Spleen (tissue), 7 donors: ENCODE results near the gene FBXO38.

Experiments
- POLR2A ChIP-seq, 3 donors: fragments of 450-650 bp; IDR thresholded peaks; one replicate each; pipeline ENCODE4 v1.5.1; 2017; ENCODE audit warnings: antibody characterized with exemption in 3 of 3, mild to moderate bottlenecking in 1 of 3
- TF ChIP-seq, protein P1 (sequence below), 11 experiments: fragments of 200-600 bp in 7 of 11; fragments of 450-650 bp in 4 of 11; sonication (generic) in 4 of 11; IDR thresholded peaks in 8 of 11; conservative IDR thresholded peaks in 3 of 11; 1 replicate in 7 of 11; 2 replicates in 4 of 11; pipeline versions ENCODE4 v1.4.0 to v1.8.0; 2016 to 2021; ENCODE audit warnings: antibody characterized with exemption in 11 of 11, inconsistent platforms in 4 of 11, mild to moderate bottlenecking in 1 of 11
- donor health status: DM: no; HTN: no; CAD: no; lungs with moderate emphysema.
- donor health status: DM: no; HTN: no; CAD: no.
- donor health status: DM: no; HTN: no; CAD: no.

DNA sequence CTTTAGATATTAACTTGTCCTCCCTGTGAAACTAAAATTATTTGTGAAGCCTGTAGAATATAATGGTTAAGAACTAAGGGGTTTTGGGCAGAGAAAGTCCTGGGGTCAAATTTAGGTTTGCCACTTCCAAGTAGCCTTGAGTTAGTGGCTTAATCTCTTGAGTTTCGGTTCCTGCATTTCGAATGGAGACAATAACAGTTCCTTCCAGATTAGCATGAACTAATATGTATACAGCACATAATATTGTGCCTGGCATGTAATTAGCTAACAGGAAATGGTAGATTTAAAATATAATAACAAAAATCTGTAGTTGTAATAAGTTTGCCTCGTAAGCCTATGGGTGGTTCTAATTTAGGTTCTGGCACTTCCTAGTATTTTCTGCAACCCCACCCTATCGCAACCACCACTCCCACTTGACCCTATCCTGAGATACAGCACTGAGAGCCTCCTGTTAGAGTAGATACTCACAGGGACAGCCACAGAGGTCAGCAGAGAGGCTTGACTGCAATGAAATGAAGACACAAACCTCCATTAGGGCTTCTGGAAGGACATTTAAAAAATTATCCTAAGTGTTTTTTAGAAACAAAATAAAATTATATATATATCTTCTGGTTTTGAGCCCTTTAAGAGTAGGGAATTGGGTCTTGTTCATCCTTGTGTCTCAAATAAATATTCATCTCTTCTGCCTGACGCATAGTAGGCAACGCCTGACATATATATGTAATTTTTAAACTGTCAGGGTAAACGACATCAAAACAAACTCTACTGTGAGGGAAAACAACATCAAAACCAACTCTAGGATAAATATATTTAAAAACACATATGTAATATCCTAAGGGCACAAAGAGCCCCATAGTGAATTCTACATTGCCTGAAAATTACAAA is 39.9 kb upstream of the FBXO38 start:
- TF ChIP-seq, protein P1, sequence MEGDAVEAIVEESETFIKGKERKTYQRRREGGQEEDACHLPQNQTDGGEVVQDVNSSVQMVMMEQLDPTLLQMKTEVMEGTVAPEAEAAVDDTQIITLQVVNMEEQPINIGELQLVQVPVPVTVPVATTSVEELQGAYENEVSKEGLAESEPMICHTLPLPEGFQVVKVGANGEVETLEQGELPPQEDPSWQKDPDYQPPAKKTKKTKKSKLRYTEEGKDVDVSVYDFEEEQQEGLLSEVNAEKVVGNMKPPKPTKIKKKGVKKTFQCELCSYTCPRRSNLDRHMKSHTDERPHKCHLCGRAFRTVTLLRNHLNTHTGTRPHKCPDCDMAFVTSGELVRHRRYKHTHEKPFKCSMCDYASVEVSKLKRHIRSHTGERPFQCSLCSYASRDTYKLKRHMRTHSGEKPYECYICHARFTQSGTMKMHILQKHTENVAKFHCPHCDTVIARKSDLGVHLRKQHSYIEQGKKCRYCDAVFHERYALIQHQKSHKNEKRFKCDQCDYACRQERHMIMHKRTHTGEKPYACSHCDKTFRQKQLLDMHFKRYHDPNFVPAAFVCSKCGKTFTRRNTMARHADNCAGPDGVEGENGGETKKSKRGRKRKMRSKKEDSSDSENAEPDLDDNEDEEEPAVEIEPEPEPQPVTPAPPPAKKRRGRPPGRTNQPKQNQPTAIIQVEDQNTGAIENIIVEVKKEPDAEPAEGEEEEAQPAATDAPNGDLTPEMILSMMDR (IDR thresholded peaks at IDR 0.05 in 8 of 11, conservative IDR thresholded peaks at IDR 0.05 in 3 of 11): no peak
- TF ChIP-seq POLR2A (IDR thresholded peaks at IDR 0.05): no peak
